ENCODE results near the gene LMO1. TPM values are rescaled to one million over a fixed set of nuclear protein-coding genes. Genes with fewer than 3 reads are reported as not detected.

The LMO1 gene
- total RNA-seq = 3.6 TPM
- long read RNA-seq, partial matches to known transcripts = 0 of 2 reads
- long read RNA-seq, other reads (novel, unspliced or antisense) = 2 of 2 reads

GRCh38 chr11:8263769-8264410 is at the start of gene LMO1:
Gene LMO1, minus strand, starts transcription at chr11:8263878. Its CDS starts 516 bp downstream, at chr11:8263362.
- ATAC-seq (peak; percentile 71), DNase-seq (ENCODE audit: missing footprints) (peak; percentile 86)
- intact Hi-C loops (cut with DNase I) = loop anchor here (1.0 to 2.0 kb wide), 3 partner anchors 39 to 71 kb away; no protein-coding TSS in a partner anchor

GRCh38 chr11:8312986-8313385 is 49.3 kb upstream of the LMO1 start:
- DNase-seq (ENCODE audit: missing footprints) (no peak), ATAC-seq (no peak)
- intact Hi-C loops (cut with DNase I) = loop anchor here (10.0 kb wide), 1 partner anchor 88 kb away; no protein-coding TSS in a partner anchor

DNA sequence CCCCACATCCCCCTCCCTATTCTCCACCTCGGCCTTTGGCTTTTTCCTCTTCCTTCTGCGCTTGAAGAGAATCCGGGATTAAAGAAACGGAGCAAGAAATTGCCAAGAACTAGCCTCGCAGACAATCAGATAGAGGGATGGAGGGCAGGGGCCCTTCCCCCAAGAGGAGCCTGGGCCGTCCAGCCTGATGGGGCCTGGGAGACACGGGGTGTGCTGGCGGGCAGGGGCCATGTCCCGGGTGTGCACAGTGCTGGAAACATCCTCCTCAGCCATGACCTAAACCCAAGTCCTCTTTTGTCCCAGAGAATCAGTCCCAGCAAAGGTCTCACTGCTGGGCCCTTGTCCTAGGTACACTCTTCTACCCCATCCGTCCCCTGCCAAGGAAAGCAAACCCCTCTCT is 47.7 kb upstream of the LMO1 start:
- no peak for DNase-seq (ENCODE audit: missing footprints)
- no peak for ATAC-seq
- intact Hi-C loops (cut with DNase I) = loop anchor here (10.0 kb wide), 1 partner anchor 87 kb away; no protein-coding TSS in a partner anchor

GRCh38 chr11:8310743-8311298 is 47.1 kb upstream of the LMO1 start:
- ATAC-seq (no peak), DNase-seq (ENCODE audit: missing footprints) (no peak)
- intact Hi-C loops (cut with DNase I) = loop anchor here (10.0 kb wide), 1 partner anchor 86 kb away; no protein-coding TSS in a partner anchor

DNA sequence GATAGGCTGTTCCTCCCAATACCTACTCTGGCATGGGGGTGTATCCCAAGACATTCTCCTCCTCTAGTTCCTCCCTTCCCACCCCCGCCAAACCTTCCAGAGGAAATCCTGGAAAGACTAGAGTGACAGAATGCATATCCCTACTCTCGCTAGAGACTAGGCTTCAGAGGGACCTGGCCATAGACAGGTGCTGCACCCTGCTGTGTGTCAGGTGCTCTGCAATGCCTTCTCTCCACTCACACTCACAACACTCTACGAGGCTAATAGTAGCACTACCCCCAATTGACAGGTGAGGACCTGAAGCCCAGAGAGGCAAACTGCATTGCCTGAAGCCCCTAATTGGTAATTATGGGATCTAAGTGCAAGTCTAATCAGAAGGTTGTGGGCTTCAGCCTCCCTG is 46.2 kb upstream of the LMO1 start:
- peak; percentile 48 for ATAC-seq
- no peak for DNase-seq (ENCODE audit: missing footprints)

GRCh38 chr11:8309311-8309710 is 45.6 kb upstream of the LMO1 start:
- intact Hi-C loops (cut with DNase I) = loop anchor here (2.0 kb wide), 1 partner anchor 45 kb away; no protein-coding TSS in a partner anchor
- ATAC-seq (no peak), DNase-seq (ENCODE audit: missing footprints) (no peak)

More for the DNA sequence above, 46.2 kb upstream of the LMO1 start:
- intact Hi-C loops (cut with DNase I) = loop anchor here (2.0 to 10.0 kb wide), 2 partner anchors 45 to 85 kb away; no protein-coding TSS in a partner anchor

- DNase-seq (ENCODE audit: missing footprints) (no peak), ATAC-seq (no peak)
- intact Hi-C loops (cut with DNase I) = no loop called here
Observed at GRCh38 chr11:8307601-8308000, 43.9 kb upstream of the LMO1 start.

DNA sequence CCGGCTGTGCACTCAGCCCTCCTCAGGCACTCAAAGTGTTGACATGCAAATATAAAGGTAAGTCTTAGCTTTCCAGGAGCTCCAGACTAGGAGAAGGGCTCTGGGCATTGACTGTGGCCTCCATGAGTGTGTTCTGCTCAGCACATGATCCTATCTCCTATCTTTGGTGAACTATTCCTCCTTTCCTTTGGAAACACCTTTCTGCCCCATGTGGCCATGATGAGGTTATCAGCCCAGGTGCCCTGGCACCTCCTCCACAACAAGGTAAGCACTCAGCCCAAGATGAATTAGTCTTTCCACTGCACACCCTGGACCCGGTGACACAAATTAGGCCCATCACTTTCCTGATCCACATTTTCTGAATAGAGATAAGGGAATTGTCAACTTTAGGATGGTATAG is 37.9 kb upstream of the LMO1 start:
- no peak for ATAC-seq
- no peak for DNase-seq (ENCODE audit: missing footprints)
- intact Hi-C loops (cut with DNase I) = no loop called here

GRCh38 chr11:8298801-8299786 is 35.4 kb upstream of the LMO1 start:
- intact Hi-C loops (cut with DNase I) = no loop called here
- ATAC-seq (no peak), DNase-seq (ENCODE audit: missing footprints) (no peak)

DNA sequence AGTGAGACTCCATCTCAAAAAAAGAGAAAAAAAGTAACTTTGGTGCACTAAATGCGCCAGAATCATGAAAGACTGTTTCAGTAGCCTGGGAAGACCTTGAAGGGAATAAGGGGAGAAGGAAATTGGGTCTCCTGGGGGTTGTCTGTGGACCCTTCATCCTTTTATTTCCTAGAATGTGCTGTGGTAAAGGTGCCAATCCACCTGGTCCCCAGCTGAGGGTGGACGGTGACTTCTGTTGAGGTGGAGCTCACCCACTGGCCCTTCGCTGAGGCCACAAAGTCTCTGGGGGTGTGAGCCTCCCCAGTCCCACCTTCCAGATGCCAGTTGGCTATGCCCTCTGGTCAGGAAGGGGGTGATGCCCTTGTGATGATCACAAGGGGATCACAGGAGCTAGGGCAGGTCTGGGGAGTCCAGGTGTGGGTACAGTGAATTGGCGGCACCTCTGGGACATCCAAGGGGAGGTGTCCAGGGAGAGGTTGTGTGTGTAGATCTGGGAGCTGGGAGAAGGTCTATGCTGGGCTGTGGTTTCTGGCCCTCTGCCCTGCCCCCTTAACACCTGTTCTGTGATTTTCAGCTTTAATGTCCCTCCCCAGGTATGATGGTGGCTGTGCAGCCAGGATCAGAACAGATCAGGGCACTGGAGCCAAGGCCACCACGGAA is 34.2 kb upstream of the LMO1 start:
- no peak for DNase-seq (ENCODE audit: missing footprints)
- no peak for ATAC-seq
- intact Hi-C loops (cut with DNase I) = no loop called here

DNA sequence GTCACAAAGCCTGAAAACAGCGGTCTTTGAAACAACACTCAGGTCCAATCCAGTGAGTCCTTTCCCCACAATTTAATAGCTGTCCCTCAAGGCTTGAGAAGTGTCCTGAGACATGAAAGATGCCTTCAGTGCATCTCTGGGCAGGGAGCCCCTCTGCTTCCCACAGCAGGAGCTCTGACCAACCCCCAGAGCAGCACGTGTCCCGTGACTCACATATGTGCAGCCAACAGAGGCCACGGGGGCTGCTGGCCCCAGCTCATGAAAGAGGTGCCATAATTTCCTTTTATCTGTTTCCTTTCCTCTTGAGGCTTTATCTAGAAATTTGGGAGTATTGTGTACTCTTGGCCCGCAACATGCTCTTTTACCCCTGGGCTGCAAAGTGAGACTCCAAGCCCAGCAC is 33.2 kb upstream of the LMO1 start:
- DNase-seq (ENCODE audit: missing footprints) (no peak), ATAC-seq (no peak)
- intact Hi-C loops (cut with DNase I) = no loop called here

DNA sequence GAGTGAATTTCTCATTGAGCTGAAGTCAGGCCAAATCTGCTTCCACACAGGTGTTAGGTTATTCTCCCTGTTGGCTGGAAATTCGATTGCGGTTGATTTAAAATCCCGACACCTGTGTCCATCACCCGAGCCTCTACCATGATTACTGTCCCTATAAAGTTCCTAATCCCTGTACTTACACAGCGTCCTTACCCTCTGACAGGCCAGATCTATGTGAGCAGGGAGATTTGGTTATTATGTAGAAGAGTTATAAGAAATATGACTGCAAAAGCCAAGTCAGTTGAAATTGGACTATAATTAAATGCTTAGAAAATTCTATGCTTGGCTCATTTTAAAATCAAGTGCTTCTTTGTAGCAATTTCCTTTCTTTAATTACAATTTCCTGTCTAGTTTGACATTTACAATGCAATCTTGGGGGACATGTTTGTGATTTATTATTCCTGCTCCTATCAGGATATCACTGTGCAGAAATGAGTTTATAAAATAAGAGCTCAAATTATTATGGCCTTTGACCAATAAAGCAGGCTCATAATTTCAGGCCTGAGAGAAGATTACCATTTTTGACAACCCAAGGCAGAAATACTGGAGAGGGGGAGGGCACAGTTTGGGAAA is 32.5 kb upstream of the LMO1 start:
- intact Hi-C loops (cut with DNase I) = no loop called here
- no peak for ATAC-seq
- no peak for DNase-seq (ENCODE audit: missing footprints)

DNA sequence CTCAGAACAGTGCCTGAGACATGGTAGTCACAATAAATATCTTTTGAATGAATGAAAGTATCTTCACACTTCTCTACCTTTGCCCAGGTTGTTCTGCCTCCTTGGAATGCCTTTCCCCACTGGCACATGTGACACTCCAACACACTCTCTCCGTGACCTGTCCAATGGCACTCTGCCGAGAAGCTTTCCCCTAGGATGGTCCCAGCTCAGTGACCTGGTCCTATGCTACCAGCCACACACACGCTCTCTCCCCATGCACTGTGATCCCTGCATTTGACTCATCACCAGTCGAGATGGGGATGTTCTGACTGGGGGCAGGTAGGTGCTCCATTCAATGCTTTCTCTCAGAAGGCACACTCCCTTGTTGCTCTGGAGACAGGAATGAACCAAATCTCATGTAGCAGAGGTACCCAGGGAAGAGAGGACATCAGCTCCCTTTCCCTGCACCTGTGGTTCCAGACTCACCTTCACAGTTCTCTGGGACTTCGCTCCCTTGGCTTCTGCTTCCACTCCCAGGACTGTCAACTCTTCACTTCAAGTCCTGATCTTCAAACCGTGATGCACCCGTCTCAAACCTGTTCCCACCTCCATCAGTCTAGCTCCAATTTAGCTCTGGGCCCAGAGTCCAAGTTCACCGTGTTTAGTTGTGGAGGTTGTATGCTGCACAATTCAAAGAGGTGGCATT is 30.7 kb upstream of the LMO1 start:
- DNase-seq (ENCODE audit: missing footprints) = no peak
- no peak for ATAC-seq
- intact Hi-C loops (cut with DNase I) = no loop called here

DNA sequence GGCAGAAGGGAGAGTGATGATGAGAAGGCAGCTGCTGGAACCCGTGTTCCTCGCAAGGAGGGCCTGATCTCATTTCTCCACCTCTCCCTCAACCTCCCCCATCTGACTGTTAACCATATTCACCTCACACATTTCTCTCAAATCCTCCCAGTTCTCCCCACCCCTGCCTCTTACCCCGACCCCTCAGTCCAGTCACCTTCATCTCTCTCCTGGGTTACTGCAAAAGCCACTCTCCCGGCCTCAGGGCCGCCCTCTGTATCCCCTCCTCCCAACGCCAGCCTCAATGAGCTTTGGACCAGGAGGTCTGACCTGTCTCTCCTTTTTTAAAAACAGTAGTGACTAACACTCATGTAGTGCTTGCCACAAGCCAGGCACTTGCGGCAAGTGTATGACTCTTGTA is 29.5 kb upstream of the LMO1 start:
- ATAC-seq = no peak
- no peak for DNase-seq (ENCODE audit: missing footprints)
- intact Hi-C loops (cut with DNase I) = no loop called here

- ATAC-seq (no peak), DNase-seq (ENCODE audit: missing footprints) (no peak)
- intact Hi-C loops (cut with DNase I) = no loop called here
Observed at GRCh38 chr11:8292351-8292750, 28.7 kb upstream of the LMO1 start.

GRCh38 chr11:8291421-8292350 is 28.0 kb upstream of the LMO1 start:
- no peak for DNase-seq (ENCODE audit: missing footprints)
- intact Hi-C loops (cut with DNase I) = no loop called here
- no peak for ATAC-seq
